Measurements from ENCODE around the gene PFKFB3. TPM values are rescaled to one million over a fixed set of nuclear protein-coding genes. Genes with fewer than 3 reads are reported as not detected.

Gene PFKFB3
- total and polyA plus RNA-seq, 2 of the 13 experiments (the other 11 are each of a cell fraction or from before 2014, with no cell fraction given), result 1.2 to 13.3 TPM

- H3K4me1 ChIP-seq (ENCODE audit: insufficient read depth, low read length), result no peaks in the 10 kb centered on the region
- no peak overlapping the region for H3K4me2 ChIP-seq (ENCODE audit: low read depth, low read length)
- no peaks in the 10 kb centered on the region for H3K9me3 ChIP-seq (ENCODE audit: low read length)
- no TSS peak for BruUV-seq (replicated peaks)
- peaks cover 19 to 51% of the 10 kb centered on the region in 2 experiments for H3K36me3 ChIP-seq (replicated peaks in 1 of 2; ENCODE audit: control insufficient read depth in 1 of 2, insufficient read depth in 2 of 2, low read length in 2 of 2)
- H3K4me3 ChIP-seq (replicated peaks in 1 of 3; ENCODE audit: insufficient read depth in 1 of 3, low read depth in 2 of 3, low read length in 3 of 3), result no peak overlapping the region
- no peak for ATAC-seq
- no peak for DNase-seq (ENCODE audit: low spot score)
- intact Hi-C loops (cut with micrococcal nuclease; ENCODE audit: unreplicated experiment), result no loop called here
- in situ Hi-C loops (cut with HindIII; ENCODE audit: extremely low pct_ligation_motif_present, low pct_unique_long_range_greater_than_20kb), result no loop called here
- no peaks in the 10 kb centered on the region for H4K20me1 ChIP-seq (ENCODE audit: insufficient read depth, low read length)
- no peak overlapping the region for H3K27ac ChIP-seq (ENCODE audit: extremely low read length, insufficient read depth, low read length)
- no peak overlapping the region for H3K9ac ChIP-seq (ENCODE audit: insufficient read depth, low read depth, low read length)
- TF ChIP-seq ELF1 (CRISPR knock-in tag; IDR thresholded peaks at IDR 0.05) (no peak), THYN1 (CRISPR knock-in tag; IDR thresholded peaks at IDR 0.05; ENCODE audit: borderline replicate concordance, low read depth) (no peak), HNRNPL (IDR thresholded peaks at IDR 0.05; ENCODE audit: low read depth, low read length) (0 out of 2 replicates have a peak, but pooled peaks have one; percentile 46), MAX (IDR thresholded peaks at IDR 0.05) (no peak), ZNF350 (CRISPR knock-in tag; IDR thresholded peaks at IDR 0.05; ENCODE audit: borderline replicate concordance, low read depth) (no peak)
- ChIA-PET CTCF (ENCODE audit: low intra/inter-chr PET ratio, low total read pairs) (no interaction called here), POLR2A (no interaction called here)
- no peaks in the 10 kb centered on the region for H3K79me2 ChIP-seq (ENCODE audit: insufficient read depth, low read length)
- H2AFZ ChIP-seq (ENCODE audit: low read length), result no peak overlapping the region
- FAIRE-seq, result no peak
- WGBS (ENCODE audit: low lambda C conversion rate), result 87% methylated on average over 13 of the region's 13 CpGs
- no peaks in the 10 kb centered on the region for H3K27me3 ChIP-seq (ENCODE audit: control insufficient read depth in 1 of 2, insufficient read depth in 2 of 2, low read length in 2 of 2)
These were observed 29.0 kb downstream of the PFKFB3 start for GRCh38 chr10:6231730-6232129.

- CTCF ChIA-PET (ENCODE audit: low intra/inter-chr PET ratio, low total read pairs), result no interaction called here
- H3K9ac ChIP-seq (ENCODE audit: insufficient read depth, low read depth, low read length), result no peak overlapping the region
- no peaks in the 10 kb centered on the region for H4K20me1 ChIP-seq (ENCODE audit: insufficient read depth, low read length)
- no peak overlapping the region for H2AFZ ChIP-seq (ENCODE audit: low read length)
- H3K27me3 ChIP-seq (ENCODE audit: control insufficient read depth in 1 of 2, insufficient read depth in 2 of 2, low read length in 2 of 2), result no peaks in the 10 kb centered on the region
- H3K4me3 ChIP-seq (replicated peaks in 1 of 3; ENCODE audit: insufficient read depth in 1 of 3, low read depth in 2 of 3, low read length in 3 of 3), result no peak overlapping the region
- POLR2A ChIA-PET, result no interaction called here
- intact Hi-C loops (cut with micrococcal nuclease; ENCODE audit: unreplicated experiment), result no loop called here
- H3K36me3 ChIP-seq (replicated peaks in 1 of 2; ENCODE audit: control insufficient read depth in 1 of 2, insufficient read depth in 2 of 2, low read length in 2 of 2), result peaks cover 19 to 48% of the 10 kb centered on the region in 2 experiments
- in situ Hi-C loops (cut with HindIII; ENCODE audit: extremely low pct_ligation_motif_present, low pct_unique_long_range_greater_than_20kb), result no loop called here
- BruUV-seq (replicated peaks), result no TSS peak
- FAIRE-seq (no peak), DNase-seq (ENCODE audit: low spot score) (no peak), ATAC-seq (no peak)
- TF ChIP-seq ESRRA (CRISPR knock-in tag; IDR thresholded peaks at IDR 0.05; ENCODE audit: low read depth), result no peak
- TF ChIP-seq ZNF619 (CRISPR knock-in tag; IDR thresholded peaks at IDR 0.05), result no peak
- peak; percentile 92 for TF ChIP-seq AGO1 (IDR thresholded peaks at IDR 0.05; ENCODE audit: low read depth, low read length, poor library complexity, severe bottlenecking)
- TF ChIP-seq DRAP1 (CRISPR knock-in tag; IDR thresholded peaks at IDR 0.05), result no peak
- no peak for TF ChIP-seq RELA (CRISPR knock-in tag; IDR thresholded peaks at IDR 0.05)
- no peak for TF ChIP-seq SSRP1 (CRISPR knock-in tag; IDR thresholded peaks at IDR 0.05)
- TF ChIP-seq SETDB1 (CRISPR knock-in tag; IDR thresholded peaks at IDR 0.05; ENCODE audit: borderline replicate concordance), result no peak
- TF ChIP-seq NFE2L2 (IDR thresholded peaks at IDR 0.05; ENCODE audit: low read length), result no peak
- H3K27ac ChIP-seq (ENCODE audit: extremely low read length, insufficient read depth, low read length), result no peak overlapping the region
- no peaks in the 10 kb centered on the region for H3K9me3 ChIP-seq (ENCODE audit: low read length)
- WGBS (ENCODE audit: low lambda C conversion rate), result 81% methylated on average over 8 of the region's 15 CpGs
- no peaks in the 10 kb centered on the region for H3K79me2 ChIP-seq (ENCODE audit: insufficient read depth, low read length)
- no peaks in the 10 kb centered on the region for H3K4me1 ChIP-seq (ENCODE audit: insufficient read depth, low read length)
- no peak overlapping the region for H3K4me2 ChIP-seq (ENCODE audit: low read depth, low read length)
These were observed 29.6 kb downstream of the PFKFB3 start for GRCh38 chr10:6232225-6232807.
